ENCODE measurements around the gene GYPA. TPM values are rescaled to one million over a fixed set of nuclear protein-coding genes. Genes with fewer than 3 reads are reported as not detected.
A peak's percentile ranks its signal among the peaks of the same experiment; 100 is the strongest.
"Not testable (repeated sequence)": the region's sequence is repeated elsewhere in the genome, so short reads cannot be mapped to it uniquely, and the experiment has no call there.

The GYPA gene
- total RNA-seq, 1 experiment from 2014 or later: not detected

DNA sequence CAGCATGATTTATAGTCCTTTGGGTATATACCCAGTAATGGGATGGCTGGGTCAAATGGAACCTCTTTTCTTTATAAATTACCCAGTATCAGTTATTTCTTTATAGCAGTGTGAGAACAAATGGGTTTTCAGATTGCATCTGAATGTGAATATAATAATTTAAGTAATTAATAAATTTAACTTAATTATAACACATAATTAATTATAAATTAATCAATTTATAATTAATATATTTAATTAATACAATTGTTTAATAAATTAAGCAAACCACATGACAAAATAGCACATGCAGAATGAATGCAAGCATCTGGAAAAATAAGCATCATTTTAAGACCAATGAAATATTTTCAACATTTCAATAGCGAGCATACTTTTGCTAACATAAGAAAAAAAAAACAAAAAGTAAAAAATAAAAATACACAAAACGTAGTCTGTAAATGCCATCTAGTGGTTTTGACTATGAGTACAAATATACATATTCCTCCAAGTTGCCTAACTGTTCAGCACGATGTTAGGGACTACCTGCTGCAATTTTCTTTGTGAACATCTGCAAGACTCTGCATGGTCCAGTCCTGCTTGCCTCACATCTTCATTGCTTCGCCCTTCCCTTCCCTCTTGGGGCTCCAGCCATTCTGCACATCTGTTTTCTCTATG, 16.4 kb downstream of the GYPA start:
- intact Hi-C loops (cut with micrococcal nuclease; ENCODE audit: unreplicated experiment): loop anchor here (5.0 kb wide), 1 partner anchor 242 kb away; no protein-coding TSS in a partner anchor
- H3K27me3 ChIP-seq (replicated peaks; ENCODE audit: control insufficient read depth, insufficient read depth, low read length); H3K4me1 ChIP-seq; H3K9me3 Mint-ChIP-seq (ENCODE audit: unreplicated experiment); DNase-seq; H3K36me3 Mint-ChIP-seq (ENCODE audit: insufficient read depth, unreplicated experiment); CTCF ChIA-PET; H3K27me3 Mint-ChIP-seq (ENCODE audit: insufficient read depth, unreplicated experiment); H3K36me3 ChIP-seq (ENCODE audit: control insufficient read depth, insufficient read depth, low read length); BruUV-seq (replicated peaks); H3K9me3 ChIP-seq; POLR2A ChIA-PET; H3K4me3 ChIP-seq (ENCODE audit: low read depth, low read length); H3K27ac Mint-ChIP-seq (ENCODE audit: unreplicated experiment): not testable (repeated sequence)
- peak overlapping the region; percentile 13 for H3K4me3 Mint-ChIP-seq (ENCODE audit: unreplicated experiment)
- peaks cover 11% of the 10 kb centered on the region for H3K4me1 Mint-ChIP-seq (ENCODE audit: low read depth, unreplicated experiment)

DNA sequence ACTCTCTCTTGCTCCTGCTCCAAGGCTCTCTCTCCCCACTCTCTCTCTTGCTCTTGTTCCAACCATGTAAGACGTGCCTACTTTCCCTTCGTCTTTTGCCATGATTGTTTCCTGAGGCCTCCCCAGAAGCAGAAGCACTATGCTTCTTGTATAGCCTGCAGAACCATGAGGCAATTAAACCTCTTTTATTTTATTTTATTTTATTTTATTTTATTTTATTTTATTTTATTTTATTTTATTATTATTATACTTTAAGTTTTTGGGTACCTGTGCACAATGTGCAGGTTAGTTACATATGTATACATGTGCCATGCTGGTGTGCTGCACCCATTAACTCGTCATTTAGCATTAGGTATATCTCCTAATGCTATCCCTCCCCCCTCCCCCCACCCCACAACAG, 17.2 kb downstream of the GYPA start:
- BruUV-seq (replicated peaks); H3K4me1 ChIP-seq; H3K27me3 Mint-ChIP-seq (ENCODE audit: insufficient read depth, unreplicated experiment); H3K4me3 ChIP-seq (ENCODE audit: low read depth, low read length); H3K36me3 Mint-ChIP-seq (ENCODE audit: insufficient read depth, unreplicated experiment); H3K9me3 ChIP-seq; H3K27ac Mint-ChIP-seq (ENCODE audit: unreplicated experiment); H3K36me3 ChIP-seq (ENCODE audit: control insufficient read depth, insufficient read depth, low read length); CTCF ChIA-PET; H3K9me3 Mint-ChIP-seq (ENCODE audit: unreplicated experiment); DNase-seq; H3K27me3 ChIP-seq (replicated peaks; ENCODE audit: control insufficient read depth, insufficient read depth, low read length); H3K4me3 Mint-ChIP-seq (ENCODE audit: unreplicated experiment); POLR2A ChIA-PET: not testable (repeated sequence)
- intact Hi-C loops (cut with micrococcal nuclease; ENCODE audit: unreplicated experiment): loop anchor here (5.0 kb wide), 1 partner anchor 241 kb away; no protein-coding TSS in a partner anchor
- peaks cover 11% of the 10 kb centered on the region for H3K4me1 Mint-ChIP-seq (ENCODE audit: low read depth, unreplicated experiment)

DNA sequence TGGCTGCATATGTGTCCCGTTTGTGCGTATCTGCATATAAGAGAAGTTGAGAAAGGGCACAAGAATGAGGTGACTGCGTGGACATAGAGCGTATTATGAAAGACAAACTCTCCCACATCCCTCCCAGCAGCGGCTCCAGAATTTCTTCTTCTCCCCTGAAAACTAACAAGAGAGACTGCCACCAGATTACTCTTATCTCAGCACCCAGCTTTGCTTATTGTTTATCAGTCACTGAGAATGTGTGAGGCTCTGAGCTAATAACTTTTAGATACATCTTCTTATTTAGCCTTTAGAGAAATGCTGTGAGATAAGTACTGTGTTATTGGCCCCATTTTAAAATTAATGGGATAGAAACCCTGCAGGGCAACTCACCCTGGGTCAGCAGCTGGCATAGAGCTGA, 20.8 kb downstream of the GYPA start:
- H3K4me1 ChIP-seq; H3K27ac Mint-ChIP-seq (ENCODE audit: unreplicated experiment); DNase-seq; H3K4me1 Mint-ChIP-seq (ENCODE audit: low read depth, unreplicated experiment); H3K27me3 ChIP-seq (replicated peaks; ENCODE audit: control insufficient read depth, insufficient read depth, low read length); BruUV-seq (replicated peaks); H3K9me3 ChIP-seq; CTCF ChIA-PET; H3K27me3 Mint-ChIP-seq (ENCODE audit: insufficient read depth, unreplicated experiment); H3K4me3 Mint-ChIP-seq (ENCODE audit: unreplicated experiment); H3K9me3 Mint-ChIP-seq (ENCODE audit: unreplicated experiment); H3K4me3 ChIP-seq (ENCODE audit: low read depth, low read length); POLR2A ChIA-PET; H3K36me3 Mint-ChIP-seq (ENCODE audit: insufficient read depth, unreplicated experiment); H3K36me3 ChIP-seq (ENCODE audit: control insufficient read depth, insufficient read depth, low read length): not testable (repeated sequence)
- intact Hi-C loops (cut with micrococcal nuclease; ENCODE audit: unreplicated experiment): loop anchor here (5.0 kb wide), 1 partner anchor 237 kb away; no protein-coding TSS in a partner anchor

DNA sequence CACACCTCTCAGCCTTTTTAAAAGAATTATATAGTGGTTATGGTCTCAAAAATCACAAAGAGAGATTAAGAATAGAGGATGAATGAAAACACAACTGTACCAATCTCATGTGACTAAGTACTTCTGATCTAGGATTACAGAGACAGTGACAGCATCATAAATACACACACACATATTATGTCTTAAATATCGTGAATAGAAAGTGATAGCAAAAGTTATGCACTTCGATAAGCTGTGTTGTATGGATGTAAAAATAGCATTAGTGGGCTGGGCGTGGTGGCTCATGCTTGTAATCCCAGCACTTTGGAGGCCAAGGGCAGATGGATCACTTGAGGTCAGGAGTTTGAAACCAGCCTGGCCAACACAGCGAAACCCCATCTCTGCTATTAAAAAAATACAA, 25.0 kb downstream of the GYPA start:
- CTCF ChIA-PET: no interaction called here
- no peak overlapping the region for H3K4me3 Mint-ChIP-seq (ENCODE audit: unreplicated experiment)

More for the DNA sequence above, 25.0 kb downstream of the GYPA start:
- Histone ChIP-seq H3K4me1 (no peaks in the 10 kb centered on the region), H3K9me3 (no peaks in the 10 kb centered on the region), H3K4me3 (ENCODE audit: low read depth, low read length) (no peak overlapping the region), H3K36me3 (ENCODE audit: control insufficient read depth, insufficient read depth, low read length) (no peaks in the 10 kb centered on the region), H3K27me3 (replicated peaks; ENCODE audit: control insufficient read depth, insufficient read depth, low read length) (no peaks in the 10 kb centered on the region)
- DNase-seq: no peak
- H3K27ac Mint-ChIP-seq (ENCODE audit: unreplicated experiment): no peak overlapping the region
- no peaks in the 10 kb centered on the region for H3K4me1 Mint-ChIP-seq (ENCODE audit: low read depth, unreplicated experiment)
- TF ChIP-seq, protein P1, sequence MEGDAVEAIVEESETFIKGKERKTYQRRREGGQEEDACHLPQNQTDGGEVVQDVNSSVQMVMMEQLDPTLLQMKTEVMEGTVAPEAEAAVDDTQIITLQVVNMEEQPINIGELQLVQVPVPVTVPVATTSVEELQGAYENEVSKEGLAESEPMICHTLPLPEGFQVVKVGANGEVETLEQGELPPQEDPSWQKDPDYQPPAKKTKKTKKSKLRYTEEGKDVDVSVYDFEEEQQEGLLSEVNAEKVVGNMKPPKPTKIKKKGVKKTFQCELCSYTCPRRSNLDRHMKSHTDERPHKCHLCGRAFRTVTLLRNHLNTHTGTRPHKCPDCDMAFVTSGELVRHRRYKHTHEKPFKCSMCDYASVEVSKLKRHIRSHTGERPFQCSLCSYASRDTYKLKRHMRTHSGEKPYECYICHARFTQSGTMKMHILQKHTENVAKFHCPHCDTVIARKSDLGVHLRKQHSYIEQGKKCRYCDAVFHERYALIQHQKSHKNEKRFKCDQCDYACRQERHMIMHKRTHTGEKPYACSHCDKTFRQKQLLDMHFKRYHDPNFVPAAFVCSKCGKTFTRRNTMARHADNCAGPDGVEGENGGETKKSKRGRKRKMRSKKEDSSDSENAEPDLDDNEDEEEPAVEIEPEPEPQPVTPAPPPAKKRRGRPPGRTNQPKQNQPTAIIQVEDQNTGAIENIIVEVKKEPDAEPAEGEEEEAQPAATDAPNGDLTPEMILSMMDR (IDR thresholded peaks at IDR 0.05; ENCODE audit: insufficient read depth in 1 of 2, low read depth in 1 of 2, low read length in 1 of 2, severe bottlenecking in 1 of 2, unreplicated experiment in 1 of 2): no peak
- no peaks in the 10 kb centered on the region for H3K27me3 Mint-ChIP-seq (ENCODE audit: insufficient read depth, unreplicated experiment)
- no TSS peak for BruUV-seq (replicated peaks)
- H3K9me3 Mint-ChIP-seq (ENCODE audit: unreplicated experiment): no peaks in the 10 kb centered on the region
- POLR2A ChIA-PET: no interaction called here
- H3K36me3 Mint-ChIP-seq (ENCODE audit: insufficient read depth, unreplicated experiment): no peaks in the 10 kb centered on the region
- intact Hi-C loops (cut with micrococcal nuclease; ENCODE audit: unreplicated experiment): no loop called here
